ENCODE measurements around the gene BTBD6. TPM values are rescaled to one million over a fixed set of nuclear protein-coding genes. Genes with fewer than 3 reads are reported as not detected.

BTBD6 gene
- total and polyA plus RNA-seq, 10 donors, result 19.1 to 31.4 (median 25.5) TPM

GRCh38 chr14:105205673-105206208, 42.6 kb upstream of the BTBD6 start:
- WGBS, 5 donors, result 32 to 63% (median 57%) methylated on average over 4 to 12 of the region's 12 CpGs
- H3K27me3 ChIP-seq (replicated peaks in 1 of 7), result peaks cover 0 to 40% (median 16%) of the 10 kb centered on the region in 7 donors
- peaks cover 20 to 58% (median 34%) of the 10 kb centered on the region in 6 donors for H3K4me1 ChIP-seq
- no peak for DNase-seq
- H3K4me3 ChIP-seq, result no peak overlapping the region
- intact Hi-C loops (cut with DNase I; ENCODE audit: low total_unique reads), result no loop called here
- TF ChIP-seq POLR2AphosphoS5 (IDR thresholded peaks at IDR 0.05) (peak in 2 of 3 donors; percentile 26 to 52), CTCF (IDR thresholded peaks at IDR 0.05 in 8 of 11, conservative IDR thresholded peaks at IDR 0.05 in 3 of 11) (no peak)
- peaks cover 0 to 22% (median 16%) of the 10 kb centered on the region in 6 donors for H3K36me3 ChIP-seq
- H3K9me3 ChIP-seq, result no peaks in the 10 kb centered on the region
- no peak overlapping the region for H3K27ac ChIP-seq

- peaks cover 0 to 29% (median 6%) of the 10 kb centered on the region in 7 donors for H3K27me3 ChIP-seq (replicated peaks in 1 of 7)
- no peak overlapping the region for H3K4me3 ChIP-seq
- H3K9me3 ChIP-seq, result no peaks in the 10 kb centered on the region
- TF ChIP-seq POLR2A (IDR thresholded peaks at IDR 0.05), result no peak
- no peak for TF ChIP-seq CTCF (IDR thresholded peaks at IDR 0.05 in 8 of 11, conservative IDR thresholded peaks at IDR 0.05 in 3 of 11)
- H3K36me3 ChIP-seq, result peaks cover 0 to 33% (median 22%) of the 10 kb centered on the region in 6 donors
- peaks cover 16 to 56% (median 29%) of the 10 kb centered on the region in 6 donors for H3K4me1 ChIP-seq
- 42 to 88% (median 63%) methylated on average over 1 to 5 of the region's 5 CpGs for WGBS, 5 donors
- H3K27ac ChIP-seq, result no peak overlapping the region
- intact Hi-C loops (cut with DNase I; ENCODE audit: low total_unique reads), result no loop called here
- DNase-seq, result no peak
Measured at GRCh38 chr14:105206873-105207272, 41.5 kb upstream of the BTBD6 start.

GRCh38 chr14:105207460-105207901, 40.9 kb upstream of the BTBD6 start:
- Histone ChIP-seq H3K36me3 (peaks cover 0 to 39% (median 23%) of the 10 kb centered on the region in 6 donors), H3K27ac (no peak overlapping the region), H3K27me3 (replicated peaks in 1 of 7) (peaks cover 0 to 23% (median under 1%) of the 10 kb centered on the region in 7 donors), H3K9me3 (no peaks in the 10 kb centered on the region), H3K4me3 (no peak overlapping the region), H3K4me1 (peaks cover 12 to 55% (median 25%) of the 10 kb centered on the region in 6 donors)
- WGBS, 5 donors, result 68 to 91% (median 85%) methylated on average over 10 to 13 of the region's 13 CpGs
- DNase-seq, result no peak
- intact Hi-C loops (cut with DNase I; ENCODE audit: low total_unique reads), result no loop called here
- TF ChIP-seq POLR2AphosphoS5 (IDR thresholded peaks at IDR 0.05) (peak in 1 of 3 donors; percentile 32), CTCF (IDR thresholded peaks at IDR 0.05 in 8 of 11, conservative IDR thresholded peaks at IDR 0.05 in 3 of 11) (no peak), POLR2A (IDR thresholded peaks at IDR 0.05) (no peak)

- H3K4me3 ChIP-seq, result no peak overlapping the region
- H3K36me3 ChIP-seq, result peaks cover 0 to 46% (median 28%) of the 10 kb centered on the region in 6 donors
- no peak overlapping the region for H3K27ac ChIP-seq
- DNase-seq, result no peak
- H3K4me1 ChIP-seq, result peaks cover 10 to 54% (median 23%) of the 10 kb centered on the region in 6 donors
- intact Hi-C loops (cut with DNase I; ENCODE audit: low total_unique reads), result no loop called here
- TF ChIP-seq POLR2AphosphoS5 (IDR thresholded peaks at IDR 0.05) (peak in 1 of 3 donors; percentile 8), POLR2A (IDR thresholded peaks at IDR 0.05) (no peak), CTCF (IDR thresholded peaks at IDR 0.05 in 8 of 11, conservative IDR thresholded peaks at IDR 0.05 in 3 of 11) (no peak)
- peaks cover 0 to 17% (median 0%) of the 10 kb centered on the region in 7 donors for H3K27me3 ChIP-seq (replicated peaks in 1 of 7)
- H3K9me3 ChIP-seq, result no peaks in the 10 kb centered on the region
- WGBS, 5 donors, result 90 to 94% (median 91%) methylated on average over 24 to 25 of the region's 25 CpGs
Measured at GRCh38 chr14:105207996-105208737, 40.2 kb upstream of the BTBD6 start.
